Measurements from ENCODE around the gene FBLN2.
A peak's percentile ranks its signal among the peaks of the same experiment; 100 is the strongest.

Gene FBLN2

DNA sequence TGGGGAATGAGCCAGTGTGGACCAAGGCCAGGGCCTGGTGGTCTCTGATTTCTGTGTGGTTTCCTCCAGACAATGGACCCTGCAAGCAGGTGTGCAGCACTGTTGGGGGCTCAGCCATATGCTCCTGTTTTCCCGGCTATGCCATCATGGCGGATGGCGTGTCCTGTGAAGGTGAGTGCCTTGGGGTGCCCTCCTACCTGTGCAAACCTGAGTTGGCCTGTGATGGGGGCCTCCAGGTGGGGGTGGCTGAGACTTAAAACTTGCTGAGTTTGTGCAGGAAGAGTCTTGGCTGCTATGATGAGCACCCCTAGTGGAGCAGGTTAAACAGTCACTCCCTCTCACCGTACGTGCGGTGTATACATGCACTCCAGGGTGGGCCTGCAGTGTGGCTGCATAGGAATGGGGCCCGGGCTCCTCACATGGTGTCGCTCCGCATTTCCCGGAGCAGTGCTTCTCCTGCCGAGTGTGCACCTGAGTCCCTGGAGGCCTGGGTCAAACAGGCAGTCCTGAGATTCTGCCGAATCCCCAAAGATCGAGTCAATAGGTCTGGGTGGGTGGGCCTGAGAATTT is 70.8 kb downstream of the FBLN2 start:
- H4K8ac ChIP-seq (ENCODE audit: low read length) = no peak overlapping the region
- H3K9ac ChIP-seq (ENCODE audit: low read length) = no peak overlapping the region
- no peak overlapping the region for H4K91ac ChIP-seq (ENCODE audit: low read length)
- no peak overlapping the region for H3K4me2 ChIP-seq (ENCODE audit: low read length, poor library complexity, severe bottlenecking)
- peaks cover 0 to 3% of the 10 kb centered on the region in 2 experiments for H3K27me3 ChIP-seq (ENCODE audit: control insufficient read depth in 1 of 2, insufficient read depth in 1 of 2, low read length in 2 of 2)
- H2AFZ ChIP-seq (ENCODE audit: low read depth, low read length) = no peak overlapping the region
- 89% methylated on average over 13 of the region's 13 CpGs for WGBS
- no peak overlapping the region for H2BK12ac ChIP-seq (ENCODE audit: low read length in 2 of 2)
- H3K4ac ChIP-seq (ENCODE audit: low read depth in 1 of 2, low read length in 2 of 2) = no peak overlapping the region
- no peak overlapping the region for H3K14ac ChIP-seq (ENCODE audit: low read length in 2 of 2)
- no peak overlapping the region for H3K4me3 ChIP-seq (ENCODE audit: insufficient read depth in 1 of 2, low read depth in 1 of 2, low read length in 2 of 2)
- H2BK15ac ChIP-seq (ENCODE audit: low read depth, poor library complexity, severe bottlenecking) = no peak overlapping the region
- DNase-seq = no peak
- H2BK120ac ChIP-seq (ENCODE audit: low read depth, low read length) = no peak overlapping the region
- no peak overlapping the region for H2AK5ac ChIP-seq (ENCODE audit: low read length, severe bottlenecking)
- H3K9me3 ChIP-seq (ENCODE audit: control insufficient read depth, low read length) = no peaks in the 10 kb centered on the region
- H3K79me1 ChIP-seq (replicated peaks; ENCODE audit: low read length, poor library complexity, severe bottlenecking) = no peaks in the 10 kb centered on the region
- peaks cover 0 to 98% of the 10 kb centered on the region in 2 experiments for H3K36me3 ChIP-seq (ENCODE audit: control insufficient read depth in 1 of 2, insufficient read depth in 2 of 2, low read depth in 1 of 2, low read length in 2 of 2)
- H3K18ac ChIP-seq (ENCODE audit: low read depth in 1 of 2, low read length in 2 of 2) = no peak overlapping the region
- no peak overlapping the region for H3K27ac ChIP-seq (ENCODE audit: low read length, poor library complexity, severe bottlenecking)
- H2BK5ac ChIP-seq (ENCODE audit: low read depth, low read length, poor library complexity, severe bottlenecking) = no peak overlapping the region
- H3K23ac ChIP-seq (ENCODE audit: low read length in 2 of 2) = no peak overlapping the region
- H3K4me1 ChIP-seq (ENCODE audit: control insufficient read depth, insufficient read depth, low read depth, low read length) = peaks cover 12% of the 10 kb centered on the region

DNA sequence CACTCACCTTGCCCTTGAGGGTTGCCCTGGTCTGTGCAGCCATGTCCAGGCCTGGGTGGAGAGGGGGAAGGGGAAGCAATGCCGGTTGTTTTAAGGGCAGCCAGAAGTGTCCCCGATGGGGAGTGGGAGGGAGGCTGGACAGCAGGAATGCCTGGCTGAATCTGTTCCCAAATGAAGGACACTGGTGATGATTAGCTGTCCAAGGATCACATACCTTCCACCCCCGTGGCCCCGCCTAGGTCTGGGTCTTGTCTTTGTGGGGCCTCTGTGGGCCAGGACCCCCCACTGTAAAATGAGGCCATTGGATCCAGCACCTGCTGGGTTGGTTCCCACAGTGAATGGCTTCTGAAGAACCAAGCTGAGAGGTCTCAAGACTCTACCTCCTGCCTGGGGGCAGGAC is 71.4 kb downstream of the FBLN2 start:
- 79% methylated on average over 4 of the region's 4 CpGs for WGBS
- Histone ChIP-seq H3K36me3 (ENCODE audit: control insufficient read depth in 1 of 2, insufficient read depth in 2 of 2, low read depth in 1 of 2, low read length in 2 of 2) (peaks cover 0 to 96% of the 10 kb centered on the region in 2 experiments), H2BK12ac (ENCODE audit: low read length in 2 of 2) (no peak overlapping the region), H3K27ac (ENCODE audit: low read length, poor library complexity, severe bottlenecking) (no peak overlapping the region), H4K91ac (ENCODE audit: low read length) (no peak overlapping the region), H3K27me3 (ENCODE audit: control insufficient read depth in 1 of 2, insufficient read depth in 1 of 2, low read length in 2 of 2) (peaks cover 0 to 3% of the 10 kb centered on the region in 2 experiments), H3K4me2 (ENCODE audit: low read length, poor library complexity, severe bottlenecking) (no peak overlapping the region), H3K9ac (ENCODE audit: low read length) (no peak overlapping the region), H3K4me1 (ENCODE audit: control insufficient read depth, insufficient read depth, low read depth, low read length) (peaks cover 12% of the 10 kb centered on the region), H2AFZ (ENCODE audit: low read depth, low read length) (no peak overlapping the region), H2AK5ac (ENCODE audit: low read length, severe bottlenecking) (no peak overlapping the region), H2BK5ac (ENCODE audit: low read depth, low read length, poor library complexity, severe bottlenecking) (no peak overlapping the region), H2BK120ac (ENCODE audit: low read depth, low read length) (no peak overlapping the region), H3K9me3 (ENCODE audit: control insufficient read depth, low read length) (no peaks in the 10 kb centered on the region), H3K18ac (ENCODE audit: low read depth in 1 of 2, low read length in 2 of 2) (no peak overlapping the region), H2BK15ac (ENCODE audit: low read depth, poor library complexity, severe bottlenecking) (no peak overlapping the region), H3K79me1 (replicated peaks; ENCODE audit: low read length, poor library complexity, severe bottlenecking) (no peaks in the 10 kb centered on the region), H3K4me3 (ENCODE audit: insufficient read depth in 1 of 2, low read depth in 1 of 2, low read length in 2 of 2) (no peak overlapping the region), H3K23ac (ENCODE audit: low read length in 2 of 2) (no peak overlapping the region), H3K14ac (ENCODE audit: low read length in 2 of 2) (no peak overlapping the region), H4K8ac (ENCODE audit: low read length) (no peak overlapping the region), H3K4ac (ENCODE audit: low read depth in 1 of 2, low read length in 2 of 2) (no peak overlapping the region)
- DNase-seq = no peak

DNA sequence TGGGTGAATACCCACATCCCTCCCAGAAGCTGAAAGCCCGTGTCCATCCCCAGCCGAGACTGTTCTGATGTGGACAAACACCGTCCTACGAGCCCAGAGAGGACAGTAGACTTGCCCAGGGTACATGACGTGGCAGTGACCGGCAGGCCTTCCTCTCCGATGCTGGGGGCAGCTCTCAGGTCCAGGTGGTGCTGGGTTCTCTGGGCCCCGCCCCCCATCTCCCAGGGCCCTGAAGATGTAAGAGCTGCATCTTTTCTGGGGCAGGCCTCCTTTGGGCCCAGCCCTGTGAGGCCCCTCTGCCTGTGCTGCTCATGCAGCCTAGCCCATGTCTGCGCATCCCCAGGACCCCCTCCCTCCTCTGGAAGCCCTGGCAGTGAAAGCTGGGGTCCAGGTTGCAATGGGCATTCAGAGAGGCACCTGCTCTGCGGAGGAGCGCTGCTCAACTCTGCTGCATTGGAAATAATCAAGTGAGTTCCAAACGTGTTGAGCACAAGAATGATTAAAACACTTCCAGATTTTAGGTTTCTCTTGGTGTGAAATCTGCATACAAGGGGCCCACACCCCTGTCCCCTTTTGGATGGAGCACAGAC is 71.9 kb downstream of the FBLN2 start:
- Histone ChIP-seq H3K23ac (ENCODE audit: low read length in 2 of 2) (no peak overlapping the region), H3K4me1 (ENCODE audit: control insufficient read depth, insufficient read depth, low read depth, low read length) (peaks cover 12% of the 10 kb centered on the region), H2BK5ac (ENCODE audit: low read depth, low read length, poor library complexity, severe bottlenecking) (no peak overlapping the region), H2AFZ (ENCODE audit: low read depth, low read length) (no peak overlapping the region), H2BK120ac (ENCODE audit: low read depth, low read length) (no peak overlapping the region), H3K79me1 (replicated peaks; ENCODE audit: low read length, poor library complexity, severe bottlenecking) (no peaks in the 10 kb centered on the region), H2BK12ac (ENCODE audit: low read length in 2 of 2) (no peak overlapping the region), H2AK5ac (ENCODE audit: low read length, severe bottlenecking) (no peak overlapping the region), H3K27me3 (ENCODE audit: control insufficient read depth in 1 of 2, insufficient read depth in 1 of 2, low read length in 2 of 2) (peaks cover 0 to 3% of the 10 kb centered on the region in 2 experiments), H3K4me2 (ENCODE audit: low read length, poor library complexity, severe bottlenecking) (no peak overlapping the region), H3K9me3 (ENCODE audit: control insufficient read depth, low read length) (no peaks in the 10 kb centered on the region), H4K91ac (ENCODE audit: low read length) (no peak overlapping the region), H3K9ac (ENCODE audit: low read length) (no peak overlapping the region), H4K8ac (ENCODE audit: low read length) (no peak overlapping the region), H3K4ac (ENCODE audit: low read depth in 1 of 2, low read length in 2 of 2) (no peak overlapping the region), H3K18ac (ENCODE audit: low read depth in 1 of 2, low read length in 2 of 2) (no peak overlapping the region), H3K4me3 (ENCODE audit: insufficient read depth in 1 of 2, low read depth in 1 of 2, low read length in 2 of 2) (no peak overlapping the region), H2BK15ac (ENCODE audit: low read depth, poor library complexity, severe bottlenecking) (no peak overlapping the region), H3K27ac (ENCODE audit: low read length, poor library complexity, severe bottlenecking) (no peak overlapping the region), H3K36me3 (ENCODE audit: control insufficient read depth in 1 of 2, insufficient read depth in 2 of 2, low read depth in 1 of 2, low read length in 2 of 2) (peaks cover 0 to 96% of the 10 kb centered on the region in 2 experiments), H3K14ac (ENCODE audit: low read length in 2 of 2) (no peak overlapping the region)
- WGBS = 88% methylated on average over 12 of the region's 12 CpGs
- DNase-seq = no peak

DNA sequence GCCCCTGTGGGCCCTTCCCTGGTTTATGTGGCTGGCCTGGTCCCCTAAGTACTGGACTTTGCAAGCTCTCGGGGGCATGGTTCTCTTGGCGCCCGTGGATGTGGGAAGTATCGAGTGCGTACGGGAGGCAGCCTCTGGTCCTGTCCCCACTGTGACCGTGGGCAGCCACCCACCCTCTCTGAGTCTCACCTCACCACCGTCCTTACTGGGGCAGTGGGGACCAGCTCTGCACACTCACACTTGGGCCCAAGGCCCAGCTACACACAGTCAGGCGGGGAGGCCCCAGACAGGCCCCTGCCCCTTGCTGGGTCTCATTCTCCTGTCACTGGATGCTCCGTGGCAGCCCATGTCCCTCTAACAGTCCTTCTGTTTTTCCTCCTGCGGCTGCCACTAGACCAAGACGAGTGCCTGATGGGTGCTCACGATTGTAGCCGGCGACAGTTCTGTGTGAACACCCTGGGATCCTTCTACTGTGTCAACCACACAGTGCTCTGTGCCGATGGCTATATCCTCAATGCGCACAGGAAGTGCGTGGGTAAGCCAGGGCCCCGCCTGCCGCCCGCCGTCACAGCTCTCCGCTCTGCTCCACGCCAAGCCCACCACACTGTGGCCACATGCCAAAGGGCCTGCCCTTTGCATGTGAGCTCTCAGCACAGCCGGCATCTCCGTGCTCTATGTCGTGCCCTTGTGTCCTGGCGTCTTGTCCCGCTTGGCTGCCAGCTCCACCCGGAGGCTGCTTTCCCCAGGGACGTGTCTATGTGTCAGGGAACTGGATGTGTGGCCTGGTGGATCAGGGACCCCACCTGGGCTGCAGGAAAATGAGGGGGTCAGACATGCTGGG is 72.7 kb downstream of the FBLN2 start:
- Histone ChIP-seq H3K36me3 (ENCODE audit: control insufficient read depth in 1 of 2, insufficient read depth in 2 of 2, low read depth in 1 of 2, low read length in 2 of 2) (peaks cover 0 to 94% of the 10 kb centered on the region in 2 experiments), H2AK5ac (ENCODE audit: low read length, severe bottlenecking) (no peak overlapping the region), H4K8ac (ENCODE audit: low read length) (no peak overlapping the region), H3K14ac (ENCODE audit: low read length in 2 of 2) (peak overlapping the region in 1 of 2 experiments; percentile 4), H3K27me3 (ENCODE audit: control insufficient read depth in 1 of 2, insufficient read depth in 1 of 2, low read length in 2 of 2) (peaks cover 0 to 1% of the 10 kb centered on the region in 2 experiments), H3K27ac (ENCODE audit: low read length, poor library complexity, severe bottlenecking) (no peak overlapping the region), H3K9ac (ENCODE audit: low read length) (no peak overlapping the region), H3K18ac (ENCODE audit: low read depth in 1 of 2, low read length in 2 of 2) (no peak overlapping the region), H3K9me3 (ENCODE audit: control insufficient read depth, low read length) (no peaks in the 10 kb centered on the region), H3K4me2 (ENCODE audit: low read length, poor library complexity, severe bottlenecking) (no peak overlapping the region), H3K4ac (ENCODE audit: low read depth in 1 of 2, low read length in 2 of 2) (no peak overlapping the region), H3K79me1 (replicated peaks; ENCODE audit: low read length, poor library complexity, severe bottlenecking) (no peaks in the 10 kb centered on the region), H3K4me1 (ENCODE audit: control insufficient read depth, insufficient read depth, low read depth, low read length) (peaks cover 12% of the 10 kb centered on the region), H4K91ac (ENCODE audit: low read length) (no peak overlapping the region), H2BK5ac (ENCODE audit: low read depth, low read length, poor library complexity, severe bottlenecking) (no peak overlapping the region), H2BK12ac (ENCODE audit: low read length in 2 of 2) (no peak overlapping the region), H3K4me3 (ENCODE audit: insufficient read depth in 1 of 2, low read depth in 1 of 2, low read length in 2 of 2) (no peak overlapping the region), H2AFZ (ENCODE audit: low read depth, low read length) (no peak overlapping the region), H2BK15ac (ENCODE audit: low read depth, poor library complexity, severe bottlenecking) (no peak overlapping the region), H3K23ac (ENCODE audit: low read length in 2 of 2) (no peak overlapping the region), H2BK120ac (ENCODE audit: low read depth, low read length) (no peak overlapping the region)
- WGBS = 87% methylated on average over 31 of the region's 31 CpGs
- DNase-seq = no peak

Measured in mesenchymal stem cell (in vitro differentiated cells and primary cell).